Fibroblast of lung (primary cell): ENCODE results near the gene COL4A6.

ENCODE experiments used
- EZH2 ChIP-seq: IDR thresholded peaks from 2 replicates; pipeline ENCODE4 v1.5.1; 2012; ENCODE audit warnings: low read length, control low read depth, mild to moderate bottlenecking; ENCODE audit errors: missing control alignments
- TF ChIP-seq, protein P1 (sequence below), 2 donors: IDR thresholded peaks in 1 of 2; conservative IDR thresholded peaks in 1 of 2; 1 replicate in 1 of 2; 2 replicates in 1 of 2; pipeline ENCODE4 v1.5.1; 2011 to 2012; ENCODE audit warnings: low read length in 2 of 2, control low read depth in 1 of 2, inconsistent platforms in 1 of 2, low read depth in 1 of 2, mild to moderate bottlenecking in 1 of 2

GRCh38 chrX:108322234-108322633, 116.0 kb downstream of the COL4A6 start:
- TF ChIP-seq, protein P1, sequence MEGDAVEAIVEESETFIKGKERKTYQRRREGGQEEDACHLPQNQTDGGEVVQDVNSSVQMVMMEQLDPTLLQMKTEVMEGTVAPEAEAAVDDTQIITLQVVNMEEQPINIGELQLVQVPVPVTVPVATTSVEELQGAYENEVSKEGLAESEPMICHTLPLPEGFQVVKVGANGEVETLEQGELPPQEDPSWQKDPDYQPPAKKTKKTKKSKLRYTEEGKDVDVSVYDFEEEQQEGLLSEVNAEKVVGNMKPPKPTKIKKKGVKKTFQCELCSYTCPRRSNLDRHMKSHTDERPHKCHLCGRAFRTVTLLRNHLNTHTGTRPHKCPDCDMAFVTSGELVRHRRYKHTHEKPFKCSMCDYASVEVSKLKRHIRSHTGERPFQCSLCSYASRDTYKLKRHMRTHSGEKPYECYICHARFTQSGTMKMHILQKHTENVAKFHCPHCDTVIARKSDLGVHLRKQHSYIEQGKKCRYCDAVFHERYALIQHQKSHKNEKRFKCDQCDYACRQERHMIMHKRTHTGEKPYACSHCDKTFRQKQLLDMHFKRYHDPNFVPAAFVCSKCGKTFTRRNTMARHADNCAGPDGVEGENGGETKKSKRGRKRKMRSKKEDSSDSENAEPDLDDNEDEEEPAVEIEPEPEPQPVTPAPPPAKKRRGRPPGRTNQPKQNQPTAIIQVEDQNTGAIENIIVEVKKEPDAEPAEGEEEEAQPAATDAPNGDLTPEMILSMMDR (conservative IDR thresholded peaks at IDR 0.05 in 1 of 2, IDR thresholded peaks at IDR 0.05 in 1 of 2; ENCODE audit: low read depth in 1 of 2, low read length in 2 of 2), result no peak
- no peak for TF ChIP-seq EZH2
